HepG2 (cell line): ENCODE data around the gene SMURF2. TPM values are rescaled to one million over a fixed set of nuclear protein-coding genes. Genes with fewer than 3 reads are reported as not detected.
"Not testable (repeated sequence)": the region's sequence is repeated elsewhere in the genome, so short reads cannot be mapped to it uniquely, and the experiment has no call there.

ENCODE experiments used
- ATAC-seq: fragments of 200-7000 bp; cut with Tn5 transposase; 3 replicates; pipeline ENCODE4 v1.9.1; 2020; ENCODE audit warnings: mild to moderate bottlenecking, moderate library complexity
- BruUV-seq: library from RNA; stranded (reverse); fragments of 400-500 nt; replicated peaks from 2 replicates; lab custom pipeline; 2021; lab: Mats Ljungman, UMichigan
- CTCF ChIA-PET: fragments of 300-600 bp; formaldehyde crosslinking; extraction: SDS; loops from one replicate; lab custom pipeline; 2021; ENCODE audit warnings: low total read pairs, inconsistent platforms, low intra/inter-chr PET ratio; lab: Yijun Ruan, JAX
- POLR2A ChIA-PET: fragments of 350-600 bp; sonication (Branson Sonifier 250); formaldehyde crosslinking; loops from one replicate; lab custom pipeline; 2020; ENCODE audit warnings: antibody characterized with exemption, inconsistent platforms; lab: Yijun Ruan, JAX
- DNase-seq: peaks from one replicate; pipeline ENCODE4 v3.0.0-alpha.2; 2015; ENCODE audit warnings: low spot score
- FAIRE-seq: peaks from 3 replicates; lab custom pipeline; 2011; peaks lifted over from hg19 to GRCh38; lab: Jason Lieb, UNC
- H2AFZ ChIP-seq: one replicate; pipeline ENCODE4 v1.6.1; 2011; ENCODE audit warnings: low read length, inconsistent platforms
- H3K27ac ChIP-seq: fragments of 300-600 bp; 3 replicates; pipeline ENCODE4 v1.8.0; 2011; ENCODE audit warnings: mixed run types, mild to moderate bottlenecking, mixed read lengths, low read length, inconsistent platforms; ENCODE audit not compliant: insufficient read depth; ENCODE audit errors: extremely low read length
- H3K27me3 ChIP-seq, 2 experiments: fragments of 200-600 bp in 1 of 2; 2 replicates in 1 of 2; 3 replicates in 1 of 2; pipeline versions ENCODE4 v1.6.0 to v1.8.0; 2011; ENCODE audit warnings: low read length in 2 of 2, mild to moderate bottlenecking in 2 of 2, moderate library complexity in 2 of 2, inconsistent platforms in 1 of 2; ENCODE audit not compliant: insufficient read depth in 2 of 2, control insufficient read depth in 1 of 2
- H3K36me3 ChIP-seq, 2 experiments: fragments of 200-600 bp in 1 of 2; replicated peaks in 1 of 2; 2 replicates in 1 of 2; 3 replicates in 1 of 2; pipeline versions ENCODE4 v1.5.1 to v1.8.0; 2011; ENCODE audit warnings: low read length in 2 of 2, inconsistent platforms in 1 of 2; ENCODE audit not compliant: insufficient read depth in 2 of 2, control insufficient read depth in 1 of 2
- H3K4me1 ChIP-seq: 2 replicates; pipeline ENCODE4 v1.5.1; 2012; ENCODE audit warnings: low read length, inconsistent platforms; ENCODE audit not compliant: insufficient read depth
- H3K4me2 ChIP-seq: 2 replicates; pipeline ENCODE4 v1.6.0; 2011; ENCODE audit warnings: low read depth, low read length, inconsistent platforms
- H3K4me3 ChIP-seq, 3 experiments: fragments of 200-600 bp in 1 of 3; sonication (generic), shearing (Covaris generic) in 1 of 3; replicated peaks in 1 of 3; 2 replicates each; pipeline ENCODE4 v1.5.1; 2011 to 2016; ENCODE audit warnings: low read length in 3 of 3, inconsistent platforms in 2 of 3, low read depth in 2 of 3, mild to moderate bottlenecking in 2 of 3, control low read depth in 1 of 3, mixed read lengths in 1 of 3; ENCODE audit not compliant: insufficient read depth in 1 of 3
- H3K79me2 ChIP-seq: one replicate; pipeline ENCODE4 v1.6.1; 2011; ENCODE audit warnings: low read length, inconsistent platforms; ENCODE audit not compliant: insufficient read depth
- H3K9ac ChIP-seq: 2 replicates; pipeline ENCODE4 v1.6.0; 2011; ENCODE audit warnings: mild to moderate bottlenecking, low read depth, low read length, inconsistent platforms; ENCODE audit not compliant: insufficient read depth
- H3K9me3 ChIP-seq: 2 replicates; pipeline ENCODE4 v1.5.1; 2012; ENCODE audit warnings: mild to moderate bottlenecking, low read length
- H4K20me1 ChIP-seq: 2 replicates; pipeline ENCODE4 v1.6.0; 2011; ENCODE audit warnings: inconsistent platforms, mild to moderate bottlenecking, low read length, moderate library complexity; ENCODE audit not compliant: insufficient read depth
- CEBPB ChIP-seq: IDR thresholded peaks from 2 replicates; pipeline ENCODE4 v1.6.1; 2011; ENCODE audit warnings: low read depth, low read length, improper control_type of control experiment, borderline replicate concordance
- MATR3 ChIP-seq: sonication (generic); formaldehyde crosslinking; IDR thresholded peaks from 2 replicates; pipeline ENCODE4 v1.4.0; 2020; ENCODE audit warnings: missing genetic modification reagents
- ZBTB3 ChIP-seq: sonication (generic); formaldehyde crosslinking; IDR thresholded peaks from 2 replicates; pipeline ENCODE4 v1.4.0; 2020; ENCODE audit warnings: low read depth, mild to moderate bottlenecking, moderate library complexity, missing genetic modification reagents, borderline replicate concordance
- ZNF329 ChIP-seq: sonication (generic); formaldehyde crosslinking; IDR thresholded peaks from 2 replicates; pipeline ENCODE4 v1.9.0; 2021; ENCODE audit warnings: low read depth, mild to moderate bottlenecking, missing genetic modification reagents
- WGBS: methylation state at CpG from one replicate; pipeline ENCODE4 v1.1.6; 2017; ENCODE audit warnings: low lambda C conversion rate; 5-methylcytosine and 5-hydroxymethylcytosine counted together
- in situ Hi-C: cut with HindIII; loops from 2 replicates; pipeline ENCODE4 v1.10.0; 2017; ENCODE audit warnings: low pct_unique_long_range_greater_than_20kb; ENCODE audit not compliant: extremely low pct_ligation_motif_present
- intact Hi-C: fragments of 100-400 bp; cut with micrococcal nuclease; formaldehyde crosslinking; loops from one replicate; pipeline ENCODE4 v1.10.0; 2022; ENCODE audit not compliant: unreplicated experiment
- polyA plus RNA-seq, 8 experiments: library from polyadenylated mRNA; depleted of rRNA in 3 of 8; stranded (reverse) in 7 of 8; unstranded in 1 of 8; fragments of >200 nt; fragmentation: Illumina TruSeq in 4 of 8; extraction: Trizol in 4 of 8; gene quantifications; 2 replicates each; pipeline versions ENCODE4 v1.2.1 to v1.2.3, GENCODE V29; 2011 to 2016; ENCODE audit warnings: low read depth in 4 of 8, missing spikeins in 1 of 8, mixed read lengths in 1 of 8; ENCODE audit not compliant: insufficient read depth in 1 of 8
- total RNA-seq, 5 experiments: library from RNA; depleted of rRNA; stranded (reverse); fragments of >200 nt; fragmentation: Illumina TruSeq; extraction: Trizol; gene quantifications; 2 replicates each; pipeline ENCODE4 v1.2.3, GENCODE V29; 2016; ENCODE audit warnings: low read depth in 1 of 5

SMURF2 gene
- total and polyA plus RNA-seq, 2 of the 13 experiments (the other 11 are each of a cell fraction or from before 2014, with no cell fraction given) = 14.9 to 24.3 TPM

GRCh38 chr17:64679710-64680216 is 17.7 kb upstream of the SMURF2 start (continued):
- TF ChIP-seq CEBPB = peak; percentile 32; the same call in 1 of the 2 replicates
- TF ChIP-seq ZBTB3 = no peak

GRCh38 chr17:64676763-64677162 is 14.7 kb upstream of the SMURF2 start:
- in situ Hi-C loops = no loop called here
- no peak for ATAC-seq

GRCh38 chr17:64670843-64671590 is 8.9 kb upstream of the SMURF2 start:
- peak; percentile 49 for ATAC-seq
- H3K36me3 ChIP-seq, H3K79me2 ChIP-seq, DNase-seq, H4K20me1 ChIP-seq, intact Hi-C loops, H3K9ac ChIP-seq, CTCF ChIA-PET, H2AFZ ChIP-seq, in situ Hi-C loops, H3K4me3 ChIP-seq, H3K27ac ChIP-seq, H3K9me3 ChIP-seq, H3K27me3 ChIP-seq, BruUV-seq, FAIRE-seq: not testable (repeated sequence)
- POLR2A ChIA-PET = interaction anchor here (0.6 to 1.3 kb wide), 2 partner anchors 9 to 164 kb away, joined by 3 to 4 read pairs; partner anchors contain the start of genes CEP95 and SMURF2
- peak overlapping the region; percentile 21; the same call in 1 of the 2 replicates for H3K4me2 ChIP-seq
- peaks cover 28% of the 10 kb centered on the region for H3K4me1 ChIP-seq
- 30% methylated on average over 10 of the region's 10 CpGs for WGBS

More at GRCh38 chr17:64676763-64677162, 14.7 kb upstream of the SMURF2 start:
- no peaks in the 10 kb centered on the region for H3K9me3 ChIP-seq
- H3K9ac ChIP-seq = no peak overlapping the region
- no peak overlapping the region for H2AFZ ChIP-seq
- H4K20me1 ChIP-seq = no peaks in the 10 kb centered on the region
- POLR2A ChIA-PET = no interaction called here
- no peak overlapping the region for H3K4me2 ChIP-seq
- no peaks in the 10 kb centered on the region for H3K27me3 ChIP-seq
- BruUV-seq = no TSS peak
- no peak for FAIRE-seq
- H3K4me1 ChIP-seq = peaks cover 15% of the 10 kb centered on the region
- no peak overlapping the region for H3K4me3 ChIP-seq
- no peak for DNase-seq
- H3K79me2 ChIP-seq = no peaks in the 10 kb centered on the region
- WGBS = 25% methylated on average over 3 of the region's 3 CpGs
- CTCF ChIA-PET = no interaction called here
- TF ChIP-seq ZNF329 (CRISPR knock-in tag) (no peak), MATR3 (CRISPR knock-in tag) (no peak), CEBPB (peak; percentile 25; the same call in 1 of the 2 replicates)
- no peaks in the 10 kb centered on the region for H3K36me3 ChIP-seq
- intact Hi-C loops = no loop called here
- no peak overlapping the region for H3K27ac ChIP-seq
